GM12878 (cell line): ENCODE data around the gene NPAS2. TPM values are rescaled to one million over a fixed set of nuclear protein-coding genes. Genes with fewer than 3 reads are reported as not detected.

Source experiments
- ATAC-seq: fragments of 200-7000 bp; cut with Tn5 transposase; 3 replicates; pipeline ENCODE4 v1.9.1; 2020; ENCODE audit warnings: mild to moderate bottlenecking, moderate library complexity
- BruUV-seq: library from RNA; stranded (reverse); fragments of 400-500 nt; replicated peaks from 2 replicates; lab custom pipeline; 2021; lab: Mats Ljungman, UMichigan
- CTCF ChIA-PET: fragments of 300-600 bp; sonication (Branson Sonifier 250); formaldehyde crosslinking; extraction: SDS; loops from one replicate; lab custom pipeline; 2021; ENCODE audit warnings: inconsistent platforms; lab: Yijun Ruan, JAX
- POLR2A ChIA-PET: fragments of 350-600 bp; formaldehyde crosslinking; extraction: SDS; loops from one replicate; lab custom pipeline; 2021; ENCODE audit warnings: inconsistent platforms; lab: Charles Lee
- RAD21 ChIA-PET: fragments of 300-600 bp; sonication (Branson Sonifier 250); formaldehyde crosslinking; loops from one replicate; lab custom pipeline; 2023; ENCODE audit warnings: antibody characterized with exemption; ENCODE audit not compliant: unreplicated experiment; lab: Charles Lee
- SMC1A ChIA-PET: fragments of 300-600 bp; sonication (Branson Sonifier 250); formaldehyde crosslinking; loops from one replicate; lab custom pipeline; 2023; ENCODE audit not compliant: unreplicated experiment, uncharacterized antibody; lab: Charles Lee
- DNase-seq: peaks from one replicate; pipeline ENCODE4 v3.0.0-alpha.2; 2011; ENCODE audit warnings: low read depth, low spot score
- FAIRE-seq: peaks from 3 replicates; lab custom pipeline; 2011; peaks lifted over from hg19 to GRCh38; lab: Jason Lieb, UNC
- H2AFZ ChIP-seq: 2 replicates; pipeline ENCODE4 v1.6.0; 2011; ENCODE audit warnings: low read depth, low read length, control low read depth; ENCODE audit not compliant: control insufficient read depth
- H3K27ac ChIP-seq: 2 replicates; pipeline ENCODE4 v1.5.1; 2011; ENCODE audit warnings: control low read depth; ENCODE audit not compliant: control insufficient read depth, insufficient read depth
- H3K27me3 ChIP-seq, 2 experiments: replicated peaks in 1 of 2; 2 replicates each; pipeline versions ENCODE4 v1.6.0 to v1.6.1; 2011; ENCODE audit warnings: low read length in 1 of 2; ENCODE audit not compliant: control insufficient read depth in 2 of 2, insufficient read depth in 2 of 2
- H3K36me3 ChIP-seq, 2 experiments: 2 replicates each; pipeline ENCODE4 v1.5.1; 2011; ENCODE audit warnings: low read length in 1 of 2; ENCODE audit not compliant: control insufficient read depth in 2 of 2, insufficient read depth in 2 of 2
- H3K4me1 ChIP-seq: 2 replicates; pipeline ENCODE4 v1.6.1; 2011; ENCODE audit warnings: mild to moderate bottlenecking, low read length, moderate library complexity, mixed read lengths; ENCODE audit not compliant: control insufficient read depth, insufficient read depth
- H3K4me2 ChIP-seq: 2 replicates; pipeline ENCODE4 v1.6.0; 2011; ENCODE audit warnings: control low read depth; ENCODE audit not compliant: control insufficient read depth, insufficient read depth
- H3K4me3 ChIP-seq: fragments of 200-600 bp; sonication (generic); 2 replicates; pipeline ENCODE4 v1.5.1; 2016
- H3K79me2 ChIP-seq: 2 replicates; pipeline ENCODE4 v1.6.0; 2011; ENCODE audit warnings: low read length; ENCODE audit not compliant: control insufficient read depth, insufficient read depth
- H3K9ac ChIP-seq: 2 replicates; pipeline ENCODE4 v1.8.0; 2011; ENCODE audit warnings: low read length, control low read depth, mixed read lengths; ENCODE audit not compliant: control insufficient read depth, insufficient read depth
- H3K9me3 ChIP-seq: replicated peaks from 3 replicates; pipeline ENCODE4 v1.5.1; 2011; ENCODE audit warnings: mild to moderate bottlenecking, low read length; ENCODE audit not compliant: control insufficient read depth, insufficient read depth
- H4K20me1 ChIP-seq: 2 replicates; pipeline ENCODE4 v1.6.0; 2011; ENCODE audit not compliant: control insufficient read depth, insufficient read depth
- BHLHE40 ChIP-seq, 2 experiments: fragments of 450-650 bp in 1 of 2; IDR thresholded peaks; 2 replicates each; pipeline ENCODE4 v1.6.1; 2011 to 2017; ENCODE audit warnings: low read depth in 2 of 2, borderline replicate concordance in 1 of 2, improper control_type of control experiment in 1 of 2, low read length in 1 of 2, mild to moderate bottlenecking in 1 of 2
- HCFC1 ChIP-seq: fragments of 150-350 bp; IDR thresholded peaks from 2 replicates; pipeline ENCODE4 v1.6.1; 2014; ENCODE audit warnings: low read length
- SP1 ChIP-seq: IDR thresholded peaks from one replicate; pipeline ENCODE4 v1.6.1; 2011; ENCODE audit warnings: low read depth, low read length
- STAT1 ChIP-seq: fragments of 450-650 bp; conservative IDR thresholded peaks from 2 replicates; pipeline ENCODE4 v1.6.1; 2014; ENCODE audit warnings: antibody characterized with exemption, mild to moderate bottlenecking
- WGBS: methylation state at CpG from one replicate; pipeline ENCODE4 v1.1.6; 2016; ENCODE audit warnings: low lambda C conversion rate; ENCODE audit not compliant: insufficient replicate concordance, insufficient coverage; ENCODE audit errors: missing lambda C conversion rate; 5-methylcytosine and 5-hydroxymethylcytosine counted together
- in situ Hi-C: fragments of 300-500 bp; cut with MboI; formaldehyde crosslinking; loops from 9 replicates; pipeline ENCODE4 v1.14.3; 2018; ENCODE audit warnings: mixed read lengths
- intact Hi-C: fragments of 100-400 bp; cut with micrococcal nuclease; formaldehyde crosslinking; loops from one replicate; pipeline ENCODE4 v1.14.2; 2022; ENCODE audit not compliant: unreplicated experiment
- polyA plus RNA-seq, 11 experiments: library from polyadenylated mRNA; depleted of rRNA in 4 of 11; unstranded in 6 of 11; stranded (reverse) in 5 of 11; fragments of >200 nt; fragmentation: Nextera tagmentation in 4 of 11; fragmentation: Illumina TruSeq in 1 of 11; extraction: Ambion mirVana in 4 of 11; extraction: Trizol in 1 of 11; gene quantifications; 1 replicate in 1 of 11; 2 replicates in 10 of 11; pipeline versions ENCODE4 v1.2.1 to v1.2.3, GENCODE V29; 2011 to 2016; ENCODE audit warnings: inconsistent platforms in 2 of 11, missing spikeins in 2 of 11, low read depth in 1 of 11
- total RNA-seq, 4 experiments: library from RNA; depleted of rRNA in 3 of 4; stranded (reverse); fragments of >200 nt in 3 of 4; fragmentation: Illumina TruSeq in 1 of 4; extraction: Trizol in 1 of 4; gene quantifications; 2 replicates each; pipeline versions ENCODE4 v1.2.1 to v1.2.3, GENCODE V29; 2013 to 2021
- TF ChIP-seq, protein P1 (sequence below): fragments of 450-650 bp; IDR thresholded peaks from 2 replicates; pipeline ENCODE4 v1.6.1; 2016; ENCODE audit warnings: mild to moderate bottlenecking

The NPAS2 gene
- total and polyA plus RNA-seq, 10 of the 15 experiments (the other 5 are each of a cell fraction or from before 2014, with no cell fraction given), result 0.08 TPM; not detected in 9

DNA sequence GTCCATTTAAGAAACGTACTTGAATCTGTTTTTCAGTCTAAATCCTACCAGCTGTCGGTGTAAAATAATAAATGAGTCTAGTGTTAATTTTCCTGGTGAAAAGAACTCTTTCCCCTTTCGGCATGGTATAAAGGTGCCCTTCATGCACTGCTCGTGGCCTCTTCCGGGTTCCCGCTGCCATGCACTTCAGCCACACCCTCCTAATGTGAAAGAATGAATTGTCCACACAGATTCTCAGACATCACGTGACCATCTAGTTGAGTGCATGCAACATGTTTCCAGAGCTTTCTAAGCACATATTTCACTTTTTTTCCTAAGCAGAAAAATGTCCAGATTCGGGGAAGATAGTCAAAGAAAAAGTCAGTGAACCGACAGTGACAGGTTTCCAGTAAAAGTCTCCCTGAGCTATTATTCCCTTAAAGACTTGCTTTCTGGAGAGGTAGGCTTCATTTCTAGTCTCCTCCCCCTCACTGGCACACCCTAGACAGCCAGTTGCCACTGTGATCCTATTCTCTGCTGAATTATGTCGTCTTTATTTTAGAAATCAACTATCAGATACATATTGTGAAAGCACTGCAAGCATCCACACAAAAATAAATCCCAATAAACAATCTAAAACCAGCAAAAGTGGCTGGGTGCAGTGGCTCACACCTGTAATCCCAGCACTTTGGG, 116.3 kb downstream of the NPAS2 start:
- ChIA-PET SMC1A (interaction anchor here (1.0 kb wide), 1 partner anchor 12 kb away, joined by 3 read pairs; no protein-coding TSS in a partner anchor), CTCF (no interaction called here), POLR2A (no interaction called here), RAD21 (no interaction called here)
- DNase-seq, result no peak
- Histone ChIP-seq H3K27ac (no peak overlapping the region), H3K36me3 (no peaks in the 10 kb centered on the region), H3K4me2 (no peak overlapping the region), H3K9ac (no peak overlapping the region), H3K9me3 (no peaks in the 10 kb centered on the region), H3K4me3 (no peak overlapping the region), H3K27me3 (no peaks in the 10 kb centered on the region; a peak in 1 of 4 replicates), H4K20me1 (no peaks in the 10 kb centered on the region), H2AFZ (no peak overlapping the region), H3K4me1 (no peaks in the 10 kb centered on the region), H3K79me2 (no peaks in the 10 kb centered on the region)
- intact Hi-C loops, result no loop called here
- in situ Hi-C loops, result no loop called here
- TF ChIP-seq BHLHE40 (IDR thresholded peaks at IDR 0.05; ENCODE audit: borderline replicate concordance in 1 of 2, low read depth in 2 of 2, low read length in 1 of 2) (no peak), SP1 (no peak)
- WGBS, result 41% methylated on average over 10 of the region's 10 CpGs
- FAIRE-seq, result no peak
- BruUV-seq, result no TSS peak
- no peak for ATAC-seq

DNA sequence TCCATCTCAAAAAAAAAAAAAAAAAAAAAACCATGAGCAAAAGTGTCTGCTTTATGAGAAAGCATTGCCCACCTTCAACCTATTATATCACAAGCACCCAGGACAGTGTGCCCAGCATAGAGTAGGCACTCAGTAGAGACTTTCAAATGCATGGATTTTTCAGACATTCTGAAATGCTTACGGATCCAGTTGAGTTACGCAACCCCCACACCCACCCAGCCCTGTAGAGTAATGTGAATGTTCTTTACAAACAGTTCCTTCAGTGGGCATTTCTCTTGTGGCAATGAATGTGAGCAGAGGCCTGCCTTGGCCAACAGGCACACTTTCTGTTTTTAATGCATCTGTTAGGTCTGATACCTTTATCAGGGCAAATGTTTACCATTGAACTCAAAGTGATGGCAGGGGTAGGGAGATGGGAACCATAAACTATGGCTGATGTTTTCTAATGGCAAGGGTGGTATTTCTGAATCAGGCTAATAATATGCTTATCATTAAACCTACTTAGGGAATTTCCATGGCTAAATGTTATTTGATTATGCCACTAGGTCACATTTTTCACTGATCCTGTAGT, 117.1 kb downstream of the NPAS2 start:
- TF ChIP-seq, protein P1, sequence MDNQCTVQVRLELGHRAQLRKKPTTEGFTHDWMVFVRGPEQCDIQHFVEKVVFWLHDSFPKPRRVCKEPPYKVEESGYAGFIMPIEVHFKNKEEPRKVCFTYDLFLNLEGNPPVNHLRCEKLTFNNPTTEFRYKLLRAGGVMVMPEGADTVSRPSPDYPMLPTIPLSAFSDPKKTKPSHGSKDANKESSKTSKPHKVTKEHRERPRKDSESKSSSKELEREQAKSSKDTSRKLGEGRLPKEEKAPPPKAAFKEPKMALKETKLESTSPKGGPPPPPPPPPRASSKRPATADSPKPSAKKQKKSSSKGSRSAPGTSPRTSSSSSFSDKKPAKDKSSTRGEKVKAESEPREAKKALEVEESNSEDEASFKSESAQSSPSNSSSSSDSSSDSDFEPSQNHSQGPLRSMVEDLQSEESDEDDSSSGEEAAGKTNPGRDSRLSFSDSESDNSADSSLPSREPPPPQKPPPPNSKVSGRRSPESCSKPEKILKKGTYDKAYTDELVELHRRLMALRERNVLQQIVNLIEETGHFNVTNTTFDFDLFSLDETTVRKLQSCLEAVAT, result no peak
- TF ChIP-seq STAT1 (no peak), HCFC1 (no peak)
- no peak overlapping the region for H3K4me2 ChIP-seq
- ChIA-PET SMC1A (no interaction called here), RAD21 (no interaction called here), CTCF (no interaction called here), POLR2A (no interaction called here)
- no peak for FAIRE-seq
- H3K27ac ChIP-seq, result no peak overlapping the region
- no peak overlapping the region for H3K4me3 ChIP-seq
- no peaks in the 10 kb centered on the region for H3K4me1 ChIP-seq
- no peak for ATAC-seq
- in situ Hi-C loops (no loop called here), intact Hi-C loops (no loop called here)
- DNase-seq, result no peak
- H2AFZ ChIP-seq, result no peak overlapping the region
- WGBS, result 57% methylated on average over 2 of the region's 2 CpGs
- no TSS peak for BruUV-seq
- H3K36me3 ChIP-seq, result no peaks in the 10 kb centered on the region
- H3K9me3 ChIP-seq, result no peaks in the 10 kb centered on the region
- no peaks in the 10 kb centered on the region for H4K20me1 ChIP-seq
- no peak overlapping the region for H3K9ac ChIP-seq
- H3K79me2 ChIP-seq, result no peaks in the 10 kb centered on the region
- no peaks in the 10 kb centered on the region; a peak in 1 of 4 replicates for H3K27me3 ChIP-seq
